Karpas-422 (cell line): ENCODE results near the gene PTPMT1. TPM values are rescaled to one million over a fixed set of nuclear protein-coding genes. Genes with fewer than 3 reads are reported as not detected.
A peak's percentile ranks its signal among the peaks of the same experiment; 100 is the strongest.
"Not testable (repeated sequence)": the region's sequence is repeated elsewhere in the genome, so short reads cannot be mapped to it uniquely, and the experiment has no call there.

Experiments
- DNase-seq: peaks from one replicate; pipeline ENCODE4 v3.0.0-alpha.2; 2015
- H2AFZ ChIP-seq: fragments of 200-600 bp; sonication (generic); 2 replicates; pipeline ENCODE4 v1.6.1; 2014; ENCODE audit warnings: antibody characterized with exemption, low read length, mixed read lengths
- H3K27ac ChIP-seq: fragments of 200-600 bp; sonication (generic); 2 replicates; pipeline ENCODE4 v1.5.1; 2014; ENCODE audit warnings: mild to moderate bottlenecking, low read length, moderate library complexity
- H3K27me3 ChIP-seq: fragments of 200-600 bp; sonication (generic); 2 replicates; pipeline ENCODE4 v1.6.1; 2014; ENCODE audit warnings: low read length, mixed read lengths
- H3K36me3 ChIP-seq: fragments of 200-600 bp; sonication (generic); 2 replicates; pipeline ENCODE4 v1.6.1; 2014; ENCODE audit warnings: low read length, mixed read lengths; ENCODE audit not compliant: insufficient read depth
- H3K4me1 ChIP-seq: fragments of 200-600 bp; sonication (generic); 2 replicates; pipeline ENCODE4 v1.6.1; 2014; ENCODE audit warnings: mild to moderate bottlenecking, low read length, mixed read lengths
- H3K4me2 ChIP-seq: fragments of 200-600 bp; sonication (generic); 2 replicates; pipeline ENCODE4 v1.6.1; 2014; ENCODE audit warnings: low read length, low read depth, mild to moderate bottlenecking; ENCODE audit not compliant: poor library complexity, severe bottlenecking
- H3K4me3 ChIP-seq: fragments of 200-600 bp; sonication (generic); 2 replicates; pipeline ENCODE4 v1.5.1; 2014; ENCODE audit warnings: mild to moderate bottlenecking, antibody characterized with exemption, low read length, mixed read lengths
- H3K79me2 ChIP-seq: fragments of 200-600 bp; sonication (generic); 2 replicates; pipeline ENCODE4 v1.6.1; 2014; ENCODE audit warnings: mild to moderate bottlenecking, low read length, mixed read lengths
- H3K9ac ChIP-seq: fragments of 200-600 bp; sonication (generic); 2 replicates; pipeline ENCODE4 v1.6.0; 2014; ENCODE audit warnings: low read length
- H3K9me2 ChIP-seq: fragments of 200-600 bp; sonication (generic), shearing (Covaris generic); replicated peaks from 2 replicates; pipeline ENCODE4 v1.6.0; 2014; ENCODE audit warnings: mild to moderate bottlenecking, low read length, moderate library complexity; ENCODE audit not compliant: insufficient read depth
- H3K9me3 ChIP-seq: fragments of 300-700, 200-600 bp; sonication (generic); 2 replicates; pipeline ENCODE4 v1.6.1; 2014; ENCODE audit warnings: low read length, mixed read lengths
- H4K20me1 ChIP-seq: fragments of 200-600 bp; sonication (generic); 2 replicates; pipeline ENCODE4 v1.6.1; 2014; ENCODE audit warnings: mild to moderate bottlenecking, antibody characterized with exemption, low read length, low read depth; ENCODE audit not compliant: insufficient read depth
- total RNA-seq: library from RNA; depleted of rRNA; stranded (reverse); fragments of >200 nt; shearing (Covaris generic); gene quantifications from 2 replicates; pipeline ENCODE4 v1.2.3, GENCODE V29; 2014; ENCODE audit warnings: low replicate concordance

The PTPMT1 gene
- total RNA-seq, 1 experiment from 2014 or later, result 174 TPM

DNA sequence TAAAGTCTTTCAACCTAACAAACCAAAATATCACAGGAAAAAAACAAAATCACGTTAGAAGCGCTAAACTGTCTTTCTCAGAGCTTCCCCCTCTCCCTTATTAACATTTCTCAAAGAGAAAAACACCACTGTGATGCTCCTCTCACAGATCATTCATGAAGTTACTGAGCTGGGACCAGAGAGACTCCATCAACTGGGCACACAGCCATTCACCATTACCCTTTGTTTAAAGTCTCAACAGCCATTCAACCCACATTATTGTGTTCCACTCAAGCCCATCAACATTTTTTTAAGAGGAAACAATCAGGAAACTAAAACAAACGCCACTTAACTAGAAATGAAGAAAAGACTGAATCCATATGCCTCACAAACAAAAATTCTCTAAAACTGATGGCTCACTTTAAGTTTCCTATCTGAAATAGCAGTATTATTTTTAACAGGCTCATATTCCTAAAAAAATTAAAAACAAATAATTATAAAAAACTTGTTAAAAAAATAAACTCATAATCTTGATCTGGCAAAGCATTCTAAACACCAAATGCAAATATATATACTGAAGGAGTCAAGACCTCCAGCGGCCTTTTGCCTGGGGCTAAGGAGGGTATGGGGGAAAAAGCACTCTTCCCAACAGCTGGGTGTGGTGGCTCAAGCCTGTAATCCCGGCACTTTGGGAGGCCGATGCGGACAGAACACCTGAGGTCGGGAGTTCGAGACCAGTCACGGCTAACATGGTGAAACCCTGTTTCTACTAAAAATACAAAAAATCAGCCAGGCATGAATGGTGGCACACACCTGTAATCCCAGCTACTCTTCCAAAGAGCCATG, 26.4 kb upstream of the PTPMT1 start:
- Histone ChIP-seq H3K79me2 (peaks cover 99% of the 10 kb centered on the region), H3K9me3 (no peaks in the 10 kb centered on the region), H2AFZ (no peak overlapping the region), H4K20me1 (peaks cover 64% of the 10 kb centered on the region), H3K36me3 (peaks cover 4% of the 10 kb centered on the region; the same call in 1 of the 2 replicates), H3K27ac (no peak overlapping the region), H3K4me2 (no peak overlapping the region), H3K27me3 (no peaks in the 10 kb centered on the region), H3K9me2 (no peaks in the 10 kb centered on the region), H3K9ac (no peak overlapping the region), H3K4me1 (peaks cover 22% of the 10 kb centered on the region), H3K4me3 (no peak overlapping the region)
- no peak for DNase-seq

DNA sequence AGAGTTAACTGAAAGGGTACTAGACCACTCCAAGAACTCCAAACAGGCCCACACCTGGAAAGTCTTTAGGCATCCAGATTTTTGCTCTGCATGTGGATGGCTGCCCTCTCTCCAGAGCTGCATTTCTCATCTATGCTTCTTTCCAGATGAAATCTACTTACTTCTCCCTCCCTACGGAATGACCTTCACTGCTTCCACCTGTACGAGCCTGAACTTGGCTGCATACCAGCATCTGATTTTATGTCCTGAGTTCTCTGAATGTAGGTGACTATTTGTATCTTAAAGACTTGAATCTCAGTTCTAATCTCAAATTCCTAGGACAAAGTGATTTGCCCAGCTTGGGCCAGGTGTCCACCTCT, 25.7 kb upstream of the PTPMT1 start:
- no peaks in the 10 kb centered on the region for H3K9me2 ChIP-seq
- H3K4me1 ChIP-seq, result peaks cover 17% of the 10 kb centered on the region
- H3K9me3 ChIP-seq, result no peaks in the 10 kb centered on the region
- H3K27me3 ChIP-seq, result no peaks in the 10 kb centered on the region
- H4K20me1 ChIP-seq, result peaks cover 64% of the 10 kb centered on the region
- no peak overlapping the region for H3K9ac ChIP-seq
- no peak for DNase-seq
- H2AFZ ChIP-seq, result no peak overlapping the region
- H3K79me2 ChIP-seq, result peaks cover 99% of the 10 kb centered on the region
- H3K4me2 ChIP-seq, result no peak overlapping the region
- H3K27ac ChIP-seq, result no peak overlapping the region
- H3K36me3 ChIP-seq, result peaks cover 4% of the 10 kb centered on the region; the same call in 1 of the 2 replicates
- H3K4me3 ChIP-seq, result no peak overlapping the region

DNA sequence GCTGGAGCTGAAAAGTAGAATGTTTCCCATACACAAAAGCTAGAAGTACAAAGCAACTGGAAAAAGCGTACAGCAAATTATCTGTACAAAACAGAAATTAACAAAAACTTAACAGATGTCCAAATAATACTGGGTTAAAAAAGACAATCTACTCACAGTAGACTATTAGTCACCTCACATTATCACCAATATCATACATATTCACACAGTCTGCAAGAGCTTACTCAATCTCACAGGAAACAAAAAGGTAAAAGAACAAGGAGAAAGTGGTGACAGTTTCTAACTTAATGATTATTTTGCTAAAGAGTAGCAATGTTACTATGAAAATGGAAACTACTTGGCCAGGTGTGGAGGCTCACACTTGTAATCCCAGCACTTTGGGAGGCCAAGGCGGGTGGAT, 24.3 kb upstream of the PTPMT1 start:
- H3K36me3 ChIP-seq, result peaks cover 7% of the 10 kb centered on the region; the same call in 1 of the 2 replicates
- H3K9me3 ChIP-seq, result no peaks in the 10 kb centered on the region
- no peak overlapping the region for H3K4me3 ChIP-seq
- H3K27me3 ChIP-seq, result no peaks in the 10 kb centered on the region
- DNase-seq, result no peak
- no peak overlapping the region for H3K27ac ChIP-seq
- peaks cover 95% of the 10 kb centered on the region for H3K79me2 ChIP-seq
- H3K4me2 ChIP-seq, result no peak overlapping the region
- H2AFZ ChIP-seq, result no peak overlapping the region
- H3K9me2 ChIP-seq, result no peaks in the 10 kb centered on the region
- H4K20me1 ChIP-seq, result peaks cover 64% of the 10 kb centered on the region
- H3K4me1 ChIP-seq, result peaks cover 9% of the 10 kb centered on the region
- H3K9ac ChIP-seq, result no peak overlapping the region

DNA sequence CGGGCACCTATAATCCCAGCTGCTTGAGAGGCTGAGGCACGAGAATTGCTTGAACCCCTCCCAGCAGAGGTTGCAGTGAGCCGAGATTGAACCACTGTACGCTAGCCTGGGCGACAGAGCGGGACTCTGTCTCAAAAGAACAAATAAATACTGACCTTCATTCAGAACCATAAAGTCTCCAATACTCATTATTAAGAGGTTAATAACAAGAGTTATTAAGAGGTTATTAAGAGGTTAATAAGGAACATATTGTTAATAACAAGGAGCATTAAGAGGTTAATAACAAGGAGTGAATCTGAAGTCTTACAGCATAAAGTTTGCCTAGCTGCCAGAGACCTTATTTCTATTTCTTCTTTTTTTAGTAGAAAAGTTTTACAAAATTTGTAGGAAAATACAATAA, 20.1 kb upstream of the PTPMT1 start:
- Histone ChIP-seq H3K4me3 (no peak overlapping the region), H3K27me3 (no peaks in the 10 kb centered on the region), H4K20me1 (peaks cover 55% of the 10 kb centered on the region), H3K79me2 (peaks cover 94% of the 10 kb centered on the region), H3K27ac (no peak overlapping the region), H3K9me3 (no peaks in the 10 kb centered on the region), H3K9me2 (no peaks in the 10 kb centered on the region), H3K4me2 (no peak overlapping the region), H3K9ac (no peak overlapping the region), H3K36me3 (peaks cover 16% of the 10 kb centered on the region), H3K4me1 (peaks cover 3% of the 10 kb centered on the region), H2AFZ (no peak overlapping the region)
- no peak for DNase-seq

DNA sequence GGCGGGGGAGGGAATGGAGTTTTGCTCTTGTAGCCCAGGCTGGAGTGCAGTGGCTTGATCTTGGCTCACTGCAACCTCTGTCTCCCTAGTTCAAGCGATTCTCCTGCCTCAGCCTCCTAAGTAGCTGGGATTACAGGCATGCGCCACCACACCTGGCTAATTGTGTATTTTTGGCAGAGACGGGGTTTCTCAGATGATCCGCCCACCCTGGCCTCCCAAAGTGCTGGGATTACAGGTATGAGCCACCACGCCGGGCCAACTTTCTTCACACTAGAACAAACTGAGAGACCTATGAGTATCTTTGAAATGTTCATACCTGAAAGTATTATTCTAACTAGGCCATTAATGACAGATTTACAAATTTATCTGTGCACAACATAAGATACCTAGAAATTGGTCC, 19.1 kb upstream of the PTPMT1 start:
- not testable (repeated sequence) for H2AFZ ChIP-seq, H3K9ac ChIP-seq, H3K27me3 ChIP-seq, H3K4me3 ChIP-seq, DNase-seq, H3K9me3 ChIP-seq, H3K9me2 ChIP-seq, H3K4me2 ChIP-seq, H3K27ac ChIP-seq
- H3K36me3 ChIP-seq, result peaks cover 19% of the 10 kb centered on the region
- H4K20me1 ChIP-seq, result peaks cover 54% of the 10 kb centered on the region
- peaks cover 94% of the 10 kb centered on the region for H3K79me2 ChIP-seq
- peaks cover 12% of the 10 kb centered on the region for H3K4me1 ChIP-seq

DNA sequence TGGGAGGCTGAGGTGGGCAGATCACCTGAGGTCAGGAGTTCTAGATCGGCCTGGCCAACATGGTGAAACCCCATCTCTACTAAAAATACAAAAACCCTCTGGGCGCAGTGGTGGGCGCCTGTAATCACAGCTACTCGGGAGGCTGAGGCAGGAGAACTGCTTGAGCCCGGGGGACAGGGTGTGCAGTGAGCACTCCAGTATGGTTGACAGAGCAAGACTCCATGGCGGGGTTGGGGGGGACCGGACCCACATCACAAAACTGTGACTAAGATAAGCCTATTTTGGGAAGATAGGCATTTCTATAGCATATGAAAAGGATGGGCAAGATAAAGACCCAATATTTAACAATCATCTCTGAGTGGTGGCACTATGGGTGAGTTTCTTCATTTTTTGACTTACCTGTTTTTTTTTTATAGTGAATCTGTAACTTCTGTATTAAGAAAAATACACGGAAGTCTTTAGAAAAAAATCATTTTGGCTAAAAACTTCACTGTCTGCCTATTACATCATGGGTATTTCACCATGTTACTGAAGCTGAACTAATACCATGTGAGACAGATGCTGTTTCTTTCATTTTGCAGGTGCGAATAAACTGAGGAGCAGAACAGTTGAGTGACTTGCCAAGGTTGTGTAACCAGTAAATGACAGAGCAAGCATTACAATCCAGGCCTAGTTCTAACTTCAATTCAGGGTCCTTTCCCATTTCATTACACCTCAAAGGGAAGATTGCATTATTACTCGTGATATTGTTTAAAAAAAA, 14.9 kb upstream of the PTPMT1 start:
- H3K27me3 ChIP-seq, result no peaks in the 10 kb centered on the region
- peak overlapping the region; percentile 86 for H3K9ac ChIP-seq
- peak overlapping the region; percentile 85 for H3K4me3 ChIP-seq
- no peak overlapping the region for H2AFZ ChIP-seq
- H4K20me1 ChIP-seq, result peaks cover 35% of the 10 kb centered on the region
- peaks cover 70% of the 10 kb centered on the region for H3K79me2 ChIP-seq
- H3K4me1 ChIP-seq, result peaks cover 36% of the 10 kb centered on the region
- no peaks in the 10 kb centered on the region for H3K9me2 ChIP-seq
- no peak for DNase-seq
- H3K9me3 ChIP-seq, result no peaks in the 10 kb centered on the region
- H3K4me2 ChIP-seq, result peak overlapping the region; percentile 89
- H3K27ac ChIP-seq, result peak overlapping the region; percentile 82
- H3K36me3 ChIP-seq, result peaks cover 16% of the 10 kb centered on the region

DNA sequence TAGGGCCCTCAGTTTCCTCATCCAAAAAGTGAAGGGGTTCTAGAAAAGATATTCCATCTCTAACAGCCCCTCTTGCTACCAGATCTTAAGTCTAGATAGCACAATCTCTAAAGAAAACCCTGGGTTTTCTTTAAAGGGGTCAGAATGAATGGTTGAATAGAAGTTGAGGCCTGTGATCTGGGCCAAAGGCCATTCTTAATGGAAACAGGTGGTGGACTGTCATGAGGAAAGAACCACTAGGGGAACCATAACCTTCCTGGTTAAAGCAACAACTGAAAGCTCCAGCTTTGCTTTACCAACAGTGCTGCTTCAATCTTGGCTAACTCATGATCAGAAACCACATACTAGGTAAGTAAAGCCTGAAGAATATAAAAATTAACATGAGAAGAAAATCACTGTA, 14.3 kb upstream of the PTPMT1 start:
- Histone ChIP-seq H2AFZ (no peak overlapping the region), H3K36me3 (peaks cover 16% of the 10 kb centered on the region), H3K9ac (peak overlapping the region; percentile 86), H3K27ac (peak overlapping the region; percentile 82), H3K27me3 (no peaks in the 10 kb centered on the region), H3K9me2 (no peaks in the 10 kb centered on the region), H4K20me1 (peaks cover 35% of the 10 kb centered on the region), H3K79me2 (peaks cover 68% of the 10 kb centered on the region), H3K4me1 (peaks cover 40% of the 10 kb centered on the region), H3K9me3 (no peaks in the 10 kb centered on the region), H3K4me2 (peak overlapping the region; percentile 89), H3K4me3 (peak overlapping the region; percentile 85)
- DNase-seq, result peak; percentile 69

DNA sequence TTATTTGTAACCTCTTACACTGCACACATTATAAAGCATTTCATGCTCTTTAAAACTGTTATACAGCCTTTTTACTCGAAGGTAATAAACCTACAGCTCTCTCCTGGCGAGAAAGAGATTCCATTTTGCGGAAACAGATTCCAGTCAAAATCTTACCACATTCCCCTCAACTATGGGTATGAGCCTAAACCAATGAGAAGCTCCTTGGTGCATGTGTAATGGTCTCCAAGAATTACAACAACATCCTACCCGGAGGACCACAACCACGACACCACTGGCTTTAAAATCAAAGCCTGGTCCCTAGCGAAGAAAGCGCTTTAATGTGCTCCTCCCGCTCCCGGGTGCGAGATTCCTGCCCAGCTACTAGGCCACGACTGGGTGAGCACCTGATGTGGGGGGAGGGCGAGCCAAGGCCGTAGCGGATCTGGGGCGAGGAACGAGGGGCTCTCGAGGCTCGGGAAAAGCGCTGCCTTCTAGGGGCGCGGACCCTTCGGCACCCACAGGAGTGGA, 13.3 kb upstream of the PTPMT1 start:
- Histone ChIP-seq H3K4me1 (peaks cover 40% of the 10 kb centered on the region), H3K9ac (peak overlapping the region; percentile 86)

More for the DNA sequence above, 13.3 kb upstream of the PTPMT1 start:
- H3K9me3 ChIP-seq, result no peaks in the 10 kb centered on the region
- no peaks in the 10 kb centered on the region for H3K9me2 ChIP-seq
- no peak overlapping the region for H2AFZ ChIP-seq
- H4K20me1 ChIP-seq, result peaks cover 35% of the 10 kb centered on the region
- peak overlapping the region; percentile 82 for H3K27ac ChIP-seq
- peak overlapping the region; percentile 85 for H3K4me3 ChIP-seq
- peaks cover 58% of the 10 kb centered on the region for H3K79me2 ChIP-seq
- H3K4me2 ChIP-seq, result peak overlapping the region; percentile 89
- peaks cover 16% of the 10 kb centered on the region for H3K36me3 ChIP-seq
- peak; percentile 79 for DNase-seq
- H3K27me3 ChIP-seq, result no peaks in the 10 kb centered on the region
